Common myeloid progenitor, CD34-positive (primary cell): ENCODE measurements around the gene SLC6A2.

Experiments used
- CTCF ChIA-PET: fragments of 350-600 bp; sonication (Branson Sonifier 250); formaldehyde crosslinking; loops from one replicate; lab custom pipeline; 2021; ENCODE audit warnings: antibody characterized with exemption; lab: Charles Lee
- POLR2A ChIA-PET: fragments of 350-600 bp; sonication (Branson Sonifier 250); formaldehyde crosslinking; loops from one replicate; lab custom pipeline; 2021; ENCODE audit warnings: antibody characterized with exemption; lab: Charles Lee
- DNase-seq, 3 donors: peaks; one replicate each; pipeline versions ENCODE4 v3.0.0 to v3.0.0-alpha.2; 2013
- H3K27ac ChIP-seq, 2 experiments: 1 replicate in 1 of 2; 2 replicates in 1 of 2; pipeline ENCODE4 v1.7.0; 2013; ENCODE audit warnings: inconsistent platforms in 2 of 2, low read length in 2 of 2, mild to moderate bottlenecking in 2 of 2, low read depth in 1 of 2, moderate library complexity in 1 of 2; ENCODE audit not compliant: severe bottlenecking in 2 of 2, insufficient read depth in 1 of 2, poor library complexity in 1 of 2
- H3K27me3 ChIP-seq, 5 experiments: replicated peaks in 2 of 5; 1 replicate in 3 of 5; 2 replicates in 2 of 5; pipeline versions ENCODE4 v1.6.1 to v1.7.0; 2013; ENCODE audit warnings: low read length in 4 of 5, mild to moderate bottlenecking in 2 of 5, moderate library complexity in 2 of 5, inconsistent platforms in 1 of 5; ENCODE audit not compliant: insufficient read depth in 5 of 5, control insufficient read depth in 4 of 5
- H3K36me3 ChIP-seq, 4 experiments: 1 replicate in 2 of 4; 2 replicates in 2 of 4; pipeline versions ENCODE4 v1.6.1 to v1.7.0; 2013; ENCODE audit warnings: low read length in 3 of 4, control low read depth in 1 of 4, mild to moderate bottlenecking in 1 of 4; ENCODE audit not compliant: control insufficient read depth in 4 of 4, insufficient read depth in 4 of 4
- H3K4me1 ChIP-seq, 4 experiments: 1 replicate in 3 of 4; 2 replicates in 1 of 4; pipeline versions ENCODE4 v1.6.1 to v1.7.1; 2013; ENCODE audit warnings: low read length in 3 of 4, mild to moderate bottlenecking in 3 of 4, control low read depth in 1 of 4, inconsistent platforms in 1 of 4, moderate library complexity in 1 of 4; ENCODE audit not compliant: control insufficient read depth in 4 of 4, insufficient read depth in 4 of 4; ENCODE audit errors: control extremely low read depth in 1 of 4
- H3K4me3 ChIP-seq, 7 experiments: 1 replicate in 4 of 7; 2 replicates in 3 of 7; pipeline versions ENCODE4 v1.5.1 to v1.7.0; 2013; ENCODE audit warnings: mild to moderate bottlenecking in 7 of 7, low read length in 6 of 7, moderate library complexity in 6 of 7, inconsistent platforms in 2 of 7, low read depth in 2 of 7, control low read depth in 1 of 7; ENCODE audit not compliant: insufficient read depth in 4 of 7, control insufficient read depth in 1 of 7; ENCODE audit errors: extremely low read depth in 1 of 7
- H3K9me3 ChIP-seq, 5 experiments: 1 replicate in 4 of 5; 2 replicates in 1 of 5; pipeline versions ENCODE4 v1.6.1 to v1.7.1; 2013; ENCODE audit warnings: low read length in 4 of 5, mild to moderate bottlenecking in 2 of 5, inconsistent platforms in 1 of 5, low read depth in 1 of 5, moderate library complexity in 1 of 5; ENCODE audit not compliant: control insufficient read depth in 4 of 5, insufficient read depth in 2 of 5; ENCODE audit errors: control extremely low read depth in 1 of 5
- WGBS: methylation state at CpG from one replicate; pipeline ENCODE4 v1.1.5; 2013; ENCODE audit not compliant: insufficient coverage; 5-methylcytosine and 5-hydroxymethylcytosine counted together

The SLC6A2 gene

DNA sequence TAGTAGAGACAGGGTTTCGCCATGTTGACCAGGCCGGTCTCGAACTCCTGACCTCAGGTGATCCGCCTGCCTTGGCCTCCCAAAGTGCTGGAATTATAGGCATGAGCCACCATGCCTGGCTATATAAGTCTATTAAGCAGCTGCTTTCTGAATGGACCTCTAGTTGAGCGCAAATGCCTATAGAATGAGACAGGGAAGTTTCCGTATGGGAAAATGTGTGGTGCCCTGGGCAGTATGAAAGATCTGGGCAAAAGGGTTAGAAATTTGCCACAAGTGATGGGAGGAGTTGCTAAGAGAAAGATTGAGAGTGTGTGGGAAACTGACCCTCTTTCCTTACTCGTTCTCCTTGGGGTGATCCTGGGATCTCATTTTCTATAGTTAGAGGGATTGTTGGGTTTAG lies 26.3 kb downstream of the SLC6A2 start:
- Histone ChIP-seq H3K4me3 (no peak overlapping the region), H3K36me3 (no peaks in the 10 kb centered on the region), H3K27ac (no peak overlapping the region), H3K9me3 (peaks cover 0 to 4% (median 0%) of the 10 kb centered on the region in 5 experiments), H3K4me1 (no peaks in the 10 kb centered on the region), H3K27me3 (peaks cover 0 to 2% (median 0%) of the 10 kb centered on the region in 5 experiments)
- no peak for DNase-seq
- POLR2A ChIA-PET = no interaction called here
- WGBS = 98% methylated on average over 6 of the region's 7 CpGs
- CTCF ChIA-PET = interaction anchor here (1.4 to 1.8 kb wide), 4 partner anchors 17 to 215 kb away, joined by 3 to 7 read pairs (median 4); no protein-coding TSS in a partner anchor

DNA sequence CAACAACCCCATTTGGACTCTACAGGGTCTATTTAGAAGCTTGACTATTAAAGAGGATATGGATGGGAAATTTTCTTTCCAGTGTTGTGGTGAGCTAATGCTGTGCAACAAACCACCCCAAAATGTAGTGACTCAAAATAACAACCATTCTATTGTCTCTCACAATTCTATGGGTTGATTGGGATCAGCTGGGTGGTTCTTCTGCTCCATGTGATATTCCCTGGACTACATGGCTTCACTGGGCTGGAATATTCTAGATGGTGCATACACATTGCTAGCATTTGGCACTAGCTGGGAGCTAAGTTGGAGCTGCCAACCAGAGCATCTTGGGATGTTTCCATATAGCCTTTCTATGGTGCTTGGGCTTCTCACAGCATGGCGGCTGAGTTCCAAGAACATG lies 30.2 kb downstream of the SLC6A2 start:
- Histone ChIP-seq H3K36me3 (no peaks in the 10 kb centered on the region), H3K9me3 (peaks cover 0 to 4% (median 0%) of the 10 kb centered on the region in 5 experiments), H3K4me1 (peaks cover 0 to 7% (median 2%) of the 10 kb centered on the region in 4 experiments), H3K4me3 (no peak overlapping the region), H3K27me3 (no peaks in the 10 kb centered on the region), H3K27ac (no peak overlapping the region)
- ChIA-PET CTCF (no interaction called here), POLR2A (no interaction called here)
- no peak for DNase-seq
- WGBS = 100% methylated on average over 1 of the region's 1 CpG

- H3K27me3 ChIP-seq = no peaks in the 10 kb centered on the region
- DNase-seq = no peak
- ChIA-PET POLR2A (no interaction called here), CTCF (interaction anchor here (1.0 to 4.5 kb wide), 3 partner anchors 15 to 223 kb away, joined by 3 to 26 read pairs (median 4); no protein-coding TSS in a partner anchor)
- H3K27ac ChIP-seq = no peak overlapping the region
- H3K9me3 ChIP-seq = peaks cover 0 to 4% (median 0%) of the 10 kb centered on the region in 5 experiments
- no CpG with 5 or more reads among the region's 1 CpG for WGBS
- no peak overlapping the region for H3K4me3 ChIP-seq
- H3K4me1 ChIP-seq = peaks cover 0 to 14% (median 4%) of the 10 kb centered on the region in 4 experiments
- H3K36me3 ChIP-seq = no peaks in the 10 kb centered on the region
These were observed 30.9 kb downstream of the SLC6A2 start for GRCh38 chr16:55686671-55687070.

- ChIA-PET POLR2A (no interaction called here), CTCF (interaction anchor here (1.1 to 4.8 kb wide), 5 partner anchors 14 to 222 kb away, joined by 3 to 26 read pairs (median 3); no protein-coding TSS in a partner anchor)
- DNase-seq = peak in 2 of 3 donors; percentile 33 to 41
- Histone ChIP-seq H3K27me3 (no peaks in the 10 kb centered on the region), H3K27ac (no peak overlapping the region), H3K9me3 (peaks cover 0 to 4% (median 0%) of the 10 kb centered on the region in 5 experiments), H3K4me3 (no peak overlapping the region), H3K4me1 (peaks cover 0 to 16% (median 5%) of the 10 kb centered on the region in 4 experiments), H3K36me3 (no peaks in the 10 kb centered on the region)
- 83% methylated on average over 2 of the region's 2 CpGs for WGBS
These were observed 32.0 kb downstream of the SLC6A2 start for GRCh38 chr16:55687802-55688201.

DNA sequence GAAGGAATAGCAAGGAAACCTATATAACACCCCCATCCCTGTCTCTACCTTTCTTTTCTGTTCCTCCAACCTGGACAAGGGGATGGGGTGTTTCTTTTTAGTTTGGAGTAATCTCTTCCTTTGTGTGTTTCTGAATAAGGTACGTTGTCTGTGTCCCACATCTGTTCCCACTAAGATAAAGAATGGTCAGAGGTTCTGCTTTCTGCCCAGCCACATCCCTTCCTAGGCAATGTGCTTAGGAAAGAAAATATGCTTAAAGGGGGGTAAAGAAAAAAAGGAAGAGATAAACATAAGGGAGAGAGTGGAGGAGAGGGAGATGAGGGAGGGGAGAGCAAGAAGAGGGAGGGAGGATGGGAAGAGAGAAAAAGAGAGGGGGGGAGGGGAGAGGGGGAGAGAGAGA lies 35.1 kb downstream of the SLC6A2 start:
- Histone ChIP-seq H3K9me3 (peaks cover 0 to 4% (median 0%) of the 10 kb centered on the region in 5 experiments), H3K4me3 (no peak overlapping the region), H3K36me3 (no peaks in the 10 kb centered on the region), H3K27ac (no peak overlapping the region), H3K27me3 (no peaks in the 10 kb centered on the region), H3K4me1 (peaks cover 0 to 16% (median 5%) of the 10 kb centered on the region in 4 experiments)
- no CpG with 5 or more reads among the region's 1 CpG for WGBS
- DNase-seq = peak in 2 of 3 donors; percentile 67 to 82
- ChIA-PET POLR2A (interaction anchor here (1.2 kb wide), 1 partner anchor 147 kb away, joined by 3 read pairs; no protein-coding TSS in a partner anchor), CTCF (interaction anchor here (1.7 to 4.8 kb wide), 3 partner anchors 11 to 226 kb away, joined by 4 to 26 read pairs (median 19); no protein-coding TSS in a partner anchor)

DNA sequence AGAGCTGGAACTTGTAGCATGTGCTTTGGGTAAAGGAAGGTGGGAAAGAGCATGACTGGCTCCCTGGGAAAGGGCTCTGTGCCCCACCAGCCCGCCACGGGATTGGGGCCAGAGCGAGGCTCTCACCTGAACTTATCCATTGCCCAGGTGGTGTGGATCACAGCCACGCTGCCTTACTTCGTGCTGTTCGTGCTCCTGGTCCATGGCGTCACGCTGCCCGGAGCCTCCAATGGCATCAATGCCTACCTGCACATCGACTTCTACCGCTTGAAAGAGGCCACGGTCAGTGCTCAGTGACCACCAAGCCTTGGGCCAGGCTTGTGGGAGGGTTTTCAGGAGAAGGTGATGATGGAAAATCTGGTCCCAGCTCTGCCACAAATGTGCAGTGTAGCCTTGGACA lies 36.0 kb downstream of the SLC6A2 start:
- Histone ChIP-seq H3K27me3 (no peaks in the 10 kb centered on the region), H3K27ac (no peak overlapping the region), H3K36me3 (no peaks in the 10 kb centered on the region), H3K9me3 (no peaks in the 10 kb centered on the region), H3K4me3 (no peak overlapping the region), H3K4me1 (peaks cover 0 to 16% (median 5%) of the 10 kb centered on the region in 4 experiments)
- POLR2A ChIA-PET = interaction anchor here (1.2 kb wide), 1 partner anchor 147 kb away, joined by 3 read pairs; no protein-coding TSS in a partner anchor
- 95% methylated on average over 12 of the region's 12 CpGs for WGBS
- DNase-seq = no peak
- CTCF ChIA-PET = interaction anchor here (1.7 to 4.8 kb wide), 3 partner anchors 11 to 226 kb away, joined by 4 to 19 read pairs (median 10); no protein-coding TSS in a partner anchor

- Histone ChIP-seq H3K27me3 (peaks cover 0 to 2% (median 0%) of the 10 kb centered on the region in 5 experiments), H3K9me3 (no peaks in the 10 kb centered on the region), H3K4me3 (no peak overlapping the region), H3K27ac (no peak overlapping the region), H3K36me3 (no peaks in the 10 kb centered on the region), H3K4me1 (peaks cover 0 to 13% (median 5%) of the 10 kb centered on the region in 4 experiments)
- ChIA-PET CTCF (interaction anchor here (0.6 to 18.3 kb wide), 7 partner anchors 9 to 324 kb away, joined by 3 to 335 read pairs (median 4); no protein-coding TSS in a partner anchor), POLR2A (no interaction called here)
- DNase-seq = no peak
- WGBS = 100% methylated on average over 4 of the region's 5 CpGs
These were observed 39.8 kb downstream of the SLC6A2 start for GRCh38 chr16:55695595-55695994.
